GM23338 (cell line): ENCODE measurements around the gene KIT.
"Not testable (repeated sequence)": the region's sequence is repeated elsewhere in the genome, so short reads cannot be mapped to it uniquely, and the experiment has no call there.

ENCODE experiments used
- CREB1 ChIP-seq: fragments of 250-450 bp; sonication (Bioruptor Pico); IDR thresholded peaks from 2 replicates; pipeline ENCODE4 v1.5.0; 2020; ENCODE audit warnings: low read depth, mild to moderate bottlenecking, moderate library complexity
- EZH2 ChIP-seq: fragments of 200-600 bp; sonication (generic); IDR thresholded peaks from one replicate; pipeline ENCODE4 v1.8.0; 2017; ENCODE audit warnings: antibody characterized with exemption, mild to moderate bottlenecking, low read depth; ENCODE audit not compliant: unreplicated experiment
- EZH2phosphoT487 ChIP-seq: fragments of 200-600 bp; sonication (generic); IDR thresholded peaks from one replicate; pipeline ENCODE4 v1.8.1; 2018; ENCODE audit warnings: antibody characterized with exemption; ENCODE audit not compliant: unreplicated experiment
- POLR2AphosphoS5 ChIP-seq: IDR thresholded peaks from 2 replicates; pipeline ENCODE4 v1.6.1; 2016; ENCODE audit warnings: antibody characterized with exemption, low read depth
- STAT1 ChIP-seq: IDR thresholded peaks from one replicate; pipeline ENCODE4 v1.6.1; 2016; ENCODE audit warnings: antibody characterized with exemption; ENCODE audit not compliant: unreplicated experiment
- TF ChIP-seq, protein P1 (sequence below), 2 experiments: fragments of 200-600 bp in 1 of 2; sonication (generic) in 1 of 2; conservative IDR thresholded peaks; 2 replicates each; pipeline versions ENCODE4 v1.5.1 to v1.6.1; 2016 to 2017; ENCODE audit warnings: antibody characterized with exemption in 2 of 2, low read depth in 2 of 2, mild to moderate bottlenecking in 2 of 2, moderate library complexity in 1 of 2
- TF ChIP-seq, protein P2 (sequence below): IDR thresholded peaks from one replicate; pipeline ENCODE4 v1.6.1; 2018; ENCODE audit warnings: antibody characterized with exemption; ENCODE audit not compliant: unreplicated experiment

DNA sequence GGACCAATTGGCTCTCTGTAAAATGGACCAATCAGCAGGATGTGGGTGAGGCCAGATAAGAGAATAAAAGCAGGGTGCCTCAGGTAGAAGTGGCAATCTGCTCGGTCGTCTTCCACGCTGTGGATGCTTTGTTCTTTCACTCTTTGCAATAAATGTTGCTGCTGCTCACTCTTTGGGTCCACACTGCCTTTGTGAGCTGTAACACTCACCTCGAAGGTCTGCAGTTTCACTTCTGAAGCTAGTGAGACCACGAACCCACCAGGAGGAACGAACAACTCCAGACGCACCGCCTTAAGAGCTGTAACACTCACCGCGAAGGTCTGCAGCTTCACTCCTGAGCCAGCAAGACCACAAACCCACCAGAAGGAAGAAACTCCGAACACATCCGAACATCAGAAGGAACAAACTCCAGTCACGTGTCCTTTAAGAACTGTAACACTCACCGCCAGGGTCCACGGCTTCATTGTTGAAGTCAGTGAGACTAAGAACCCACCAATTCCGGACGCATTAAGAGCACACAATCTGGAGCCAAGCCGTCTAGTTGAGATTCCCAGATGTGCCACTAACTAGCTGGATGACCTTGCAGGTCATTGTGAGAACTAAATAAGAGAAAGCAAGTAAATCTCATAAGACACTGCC is 24.5 kb upstream of the KIT start:
- not testable (repeated sequence) for TF ChIP-seq POLR2AphosphoS5, EZH2, EZH2phosphoT487, STAT1, CREB1
- TF ChIP-seq, protein P1, sequence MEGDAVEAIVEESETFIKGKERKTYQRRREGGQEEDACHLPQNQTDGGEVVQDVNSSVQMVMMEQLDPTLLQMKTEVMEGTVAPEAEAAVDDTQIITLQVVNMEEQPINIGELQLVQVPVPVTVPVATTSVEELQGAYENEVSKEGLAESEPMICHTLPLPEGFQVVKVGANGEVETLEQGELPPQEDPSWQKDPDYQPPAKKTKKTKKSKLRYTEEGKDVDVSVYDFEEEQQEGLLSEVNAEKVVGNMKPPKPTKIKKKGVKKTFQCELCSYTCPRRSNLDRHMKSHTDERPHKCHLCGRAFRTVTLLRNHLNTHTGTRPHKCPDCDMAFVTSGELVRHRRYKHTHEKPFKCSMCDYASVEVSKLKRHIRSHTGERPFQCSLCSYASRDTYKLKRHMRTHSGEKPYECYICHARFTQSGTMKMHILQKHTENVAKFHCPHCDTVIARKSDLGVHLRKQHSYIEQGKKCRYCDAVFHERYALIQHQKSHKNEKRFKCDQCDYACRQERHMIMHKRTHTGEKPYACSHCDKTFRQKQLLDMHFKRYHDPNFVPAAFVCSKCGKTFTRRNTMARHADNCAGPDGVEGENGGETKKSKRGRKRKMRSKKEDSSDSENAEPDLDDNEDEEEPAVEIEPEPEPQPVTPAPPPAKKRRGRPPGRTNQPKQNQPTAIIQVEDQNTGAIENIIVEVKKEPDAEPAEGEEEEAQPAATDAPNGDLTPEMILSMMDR (conservative IDR thresholded peaks at IDR 0.05; ENCODE audit: low read depth in 2 of 2), result not testable (repeated sequence)
- TF ChIP-seq, protein P2, sequence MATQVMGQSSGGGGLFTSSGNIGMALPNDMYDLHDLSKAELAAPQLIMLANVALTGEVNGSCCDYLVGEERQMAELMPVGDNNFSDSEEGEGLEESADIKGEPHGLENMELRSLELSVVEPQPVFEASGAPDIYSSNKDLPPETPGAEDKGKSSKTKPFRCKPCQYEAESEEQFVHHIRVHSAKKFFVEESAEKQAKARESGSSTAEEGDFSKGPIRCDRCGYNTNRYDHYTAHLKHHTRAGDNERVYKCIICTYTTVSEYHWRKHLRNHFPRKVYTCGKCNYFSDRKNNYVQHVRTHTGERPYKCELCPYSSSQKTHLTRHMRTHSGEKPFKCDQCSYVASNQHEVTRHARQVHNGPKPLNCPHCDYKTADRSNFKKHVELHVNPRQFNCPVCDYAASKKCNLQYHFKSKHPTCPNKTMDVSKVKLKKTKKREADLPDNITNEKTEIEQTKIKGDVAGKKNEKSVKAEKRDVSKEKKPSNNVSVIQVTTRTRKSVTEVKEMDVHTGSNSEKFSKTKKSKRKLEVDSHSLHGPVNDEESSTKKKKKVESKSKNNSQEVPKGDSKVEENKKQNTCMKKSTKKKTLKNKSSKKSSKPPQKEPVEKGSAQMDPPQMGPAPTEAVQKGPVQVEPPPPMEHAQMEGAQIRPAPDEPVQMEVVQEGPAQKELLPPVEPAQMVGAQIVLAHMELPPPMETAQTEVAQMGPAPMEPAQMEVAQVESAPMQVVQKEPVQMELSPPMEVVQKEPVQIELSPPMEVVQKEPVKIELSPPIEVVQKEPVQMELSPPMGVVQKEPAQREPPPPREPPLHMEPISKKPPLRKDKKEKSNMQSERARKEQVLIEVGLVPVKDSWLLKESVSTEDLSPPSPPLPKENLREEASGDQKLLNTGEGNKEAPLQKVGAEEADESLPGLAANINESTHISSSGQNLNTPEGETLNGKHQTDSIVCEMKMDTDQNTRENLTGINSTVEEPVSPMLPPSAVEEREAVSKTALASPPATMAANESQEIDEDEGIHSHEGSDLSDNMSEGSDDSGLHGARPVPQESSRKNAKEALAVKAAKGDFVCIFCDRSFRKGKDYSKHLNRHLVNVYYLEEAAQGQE, result not testable (repeated sequence)
